GM23338 (cell line): ENCODE data around the gene GMNC.
"Not testable (repeated sequence)": the region's sequence is repeated elsewhere in the genome, so short reads cannot be mapped to it uniquely, and the experiment has no call there.

Experiments used
- CREB1 ChIP-seq: fragments of 250-450 bp; sonication (Bioruptor Pico); IDR thresholded peaks from 2 replicates; pipeline ENCODE4 v1.5.0; 2020; ENCODE audit warnings: low read depth, mild to moderate bottlenecking, moderate library complexity
- EZH2 ChIP-seq: fragments of 200-600 bp; sonication (generic); IDR thresholded peaks from one replicate; pipeline ENCODE4 v1.8.0; 2017; ENCODE audit warnings: antibody characterized with exemption, mild to moderate bottlenecking, low read depth; ENCODE audit not compliant: unreplicated experiment
- EZH2phosphoT487 ChIP-seq: fragments of 200-600 bp; sonication (generic); IDR thresholded peaks from one replicate; pipeline ENCODE4 v1.8.1; 2018; ENCODE audit warnings: antibody characterized with exemption; ENCODE audit not compliant: unreplicated experiment
- JUNB ChIP-seq: IDR thresholded peaks from one replicate; pipeline ENCODE4 v1.6.1; 2016; ENCODE audit warnings: antibody characterized with exemption; ENCODE audit not compliant: unreplicated experiment
- NANOG ChIP-seq: IDR thresholded peaks from 2 replicates; pipeline ENCODE4 v1.6.1; 2016; ENCODE audit warnings: antibody characterized with exemption, borderline replicate concordance
- POLR2AphosphoS5 ChIP-seq: IDR thresholded peaks from 2 replicates; pipeline ENCODE4 v1.6.1; 2016; ENCODE audit warnings: antibody characterized with exemption, low read depth
- REST ChIP-seq: IDR thresholded peaks from one replicate; pipeline ENCODE4 v1.6.1; 2018; ENCODE audit warnings: antibody characterized with exemption; ENCODE audit not compliant: unreplicated experiment
- TF ChIP-seq, protein P1 (sequence below), 2 experiments: fragments of 200-600 bp in 1 of 2; sonication (generic) in 1 of 2; conservative IDR thresholded peaks; 2 replicates each; pipeline versions ENCODE4 v1.5.1 to v1.6.1; 2016 to 2017; ENCODE audit warnings: antibody characterized with exemption in 2 of 2, low read depth in 2 of 2, mild to moderate bottlenecking in 2 of 2, moderate library complexity in 1 of 2

- TF ChIP-seq, protein P1, sequence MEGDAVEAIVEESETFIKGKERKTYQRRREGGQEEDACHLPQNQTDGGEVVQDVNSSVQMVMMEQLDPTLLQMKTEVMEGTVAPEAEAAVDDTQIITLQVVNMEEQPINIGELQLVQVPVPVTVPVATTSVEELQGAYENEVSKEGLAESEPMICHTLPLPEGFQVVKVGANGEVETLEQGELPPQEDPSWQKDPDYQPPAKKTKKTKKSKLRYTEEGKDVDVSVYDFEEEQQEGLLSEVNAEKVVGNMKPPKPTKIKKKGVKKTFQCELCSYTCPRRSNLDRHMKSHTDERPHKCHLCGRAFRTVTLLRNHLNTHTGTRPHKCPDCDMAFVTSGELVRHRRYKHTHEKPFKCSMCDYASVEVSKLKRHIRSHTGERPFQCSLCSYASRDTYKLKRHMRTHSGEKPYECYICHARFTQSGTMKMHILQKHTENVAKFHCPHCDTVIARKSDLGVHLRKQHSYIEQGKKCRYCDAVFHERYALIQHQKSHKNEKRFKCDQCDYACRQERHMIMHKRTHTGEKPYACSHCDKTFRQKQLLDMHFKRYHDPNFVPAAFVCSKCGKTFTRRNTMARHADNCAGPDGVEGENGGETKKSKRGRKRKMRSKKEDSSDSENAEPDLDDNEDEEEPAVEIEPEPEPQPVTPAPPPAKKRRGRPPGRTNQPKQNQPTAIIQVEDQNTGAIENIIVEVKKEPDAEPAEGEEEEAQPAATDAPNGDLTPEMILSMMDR (conservative IDR thresholded peaks at IDR 0.05; ENCODE audit: low read depth in 2 of 2), result not testable (repeated sequence)
- not testable (repeated sequence) for TF ChIP-seq CREB1, POLR2AphosphoS5, NANOG, EZH2, REST, EZH2phosphoT487, JUNB
Measured at GRCh38 chr3:190875061-190875460, 12.6 kb upstream of the GMNC start.
